ENCODE results near the gene TUBAL3.

DNA sequence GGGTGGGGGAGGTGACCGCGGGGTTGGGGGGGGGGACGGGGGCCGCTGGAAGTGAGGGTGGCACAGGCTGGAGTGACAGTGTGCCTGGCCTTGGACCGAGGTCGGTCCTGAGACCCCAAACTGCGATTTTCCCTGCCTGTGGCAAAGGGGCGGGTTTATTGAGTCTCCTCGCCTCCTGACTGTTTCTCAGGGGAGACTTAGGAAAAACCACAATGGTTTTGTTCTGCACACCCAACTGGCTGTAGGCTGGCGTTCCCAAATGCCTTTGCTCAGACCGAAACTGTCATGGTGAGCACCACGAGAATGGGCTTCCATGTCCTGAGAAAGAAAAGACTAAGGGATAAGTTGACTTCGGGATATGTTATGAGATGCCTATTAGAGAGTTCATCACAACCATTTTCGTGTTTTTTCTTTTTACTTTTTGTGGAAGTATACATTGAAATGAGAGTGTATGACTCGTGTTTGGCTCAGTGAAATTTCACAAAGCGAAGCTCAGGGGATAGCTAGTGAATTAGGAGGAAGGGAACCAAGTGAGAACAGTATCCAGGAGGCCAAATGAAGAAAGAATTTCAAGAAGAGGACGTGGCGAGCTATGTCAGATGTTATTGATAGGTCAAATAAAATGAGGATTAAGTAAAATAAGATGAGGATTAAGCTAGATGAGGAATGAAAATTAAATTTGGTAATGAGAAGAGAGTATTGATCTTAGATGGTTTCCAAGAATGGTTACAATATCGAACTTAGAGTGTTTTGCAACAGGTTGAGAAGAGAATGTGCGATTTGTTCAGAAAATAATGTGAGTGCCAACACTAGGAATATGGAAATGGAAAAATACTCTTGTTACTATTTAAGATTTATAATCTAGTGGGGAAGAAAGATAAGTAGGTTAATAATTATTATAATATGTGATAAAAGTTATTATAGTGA lies 8.6 kb upstream of the TUBAL3 start:
- TF ChIP-seq, protein P1, sequence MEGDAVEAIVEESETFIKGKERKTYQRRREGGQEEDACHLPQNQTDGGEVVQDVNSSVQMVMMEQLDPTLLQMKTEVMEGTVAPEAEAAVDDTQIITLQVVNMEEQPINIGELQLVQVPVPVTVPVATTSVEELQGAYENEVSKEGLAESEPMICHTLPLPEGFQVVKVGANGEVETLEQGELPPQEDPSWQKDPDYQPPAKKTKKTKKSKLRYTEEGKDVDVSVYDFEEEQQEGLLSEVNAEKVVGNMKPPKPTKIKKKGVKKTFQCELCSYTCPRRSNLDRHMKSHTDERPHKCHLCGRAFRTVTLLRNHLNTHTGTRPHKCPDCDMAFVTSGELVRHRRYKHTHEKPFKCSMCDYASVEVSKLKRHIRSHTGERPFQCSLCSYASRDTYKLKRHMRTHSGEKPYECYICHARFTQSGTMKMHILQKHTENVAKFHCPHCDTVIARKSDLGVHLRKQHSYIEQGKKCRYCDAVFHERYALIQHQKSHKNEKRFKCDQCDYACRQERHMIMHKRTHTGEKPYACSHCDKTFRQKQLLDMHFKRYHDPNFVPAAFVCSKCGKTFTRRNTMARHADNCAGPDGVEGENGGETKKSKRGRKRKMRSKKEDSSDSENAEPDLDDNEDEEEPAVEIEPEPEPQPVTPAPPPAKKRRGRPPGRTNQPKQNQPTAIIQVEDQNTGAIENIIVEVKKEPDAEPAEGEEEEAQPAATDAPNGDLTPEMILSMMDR (IDR thresholded peaks at IDR 0.05): no peak
- no peak for TF ChIP-seq POLR2A (IDR thresholded peaks at IDR 0.05)
- TF ChIP-seq EP300 (IDR thresholded peaks at IDR 0.05): no peak
